HG02678 (cell line): ENCODE data around the gene APOBEC2.

ENCODE experiments used
- ATAC-seq: cut with Tn5 transposase; IDR thresholded peaks from one replicate; pipeline ENCODE4 v1.9.1; 2021; ENCODE audit warnings: mild to moderate bottlenecking, moderate library complexity; ENCODE audit not compliant: unreplicated experiment

APOBEC2 gene

GRCh38 chr6:41037107-41037900 lies 15.7 kb upstream of the APOBEC2 start:
- no peak for ATAC-seq

- ATAC-seq: no peak
Measured at GRCh38 chr6:41038205-41038604, 14.8 kb upstream of the APOBEC2 start.

DNA sequence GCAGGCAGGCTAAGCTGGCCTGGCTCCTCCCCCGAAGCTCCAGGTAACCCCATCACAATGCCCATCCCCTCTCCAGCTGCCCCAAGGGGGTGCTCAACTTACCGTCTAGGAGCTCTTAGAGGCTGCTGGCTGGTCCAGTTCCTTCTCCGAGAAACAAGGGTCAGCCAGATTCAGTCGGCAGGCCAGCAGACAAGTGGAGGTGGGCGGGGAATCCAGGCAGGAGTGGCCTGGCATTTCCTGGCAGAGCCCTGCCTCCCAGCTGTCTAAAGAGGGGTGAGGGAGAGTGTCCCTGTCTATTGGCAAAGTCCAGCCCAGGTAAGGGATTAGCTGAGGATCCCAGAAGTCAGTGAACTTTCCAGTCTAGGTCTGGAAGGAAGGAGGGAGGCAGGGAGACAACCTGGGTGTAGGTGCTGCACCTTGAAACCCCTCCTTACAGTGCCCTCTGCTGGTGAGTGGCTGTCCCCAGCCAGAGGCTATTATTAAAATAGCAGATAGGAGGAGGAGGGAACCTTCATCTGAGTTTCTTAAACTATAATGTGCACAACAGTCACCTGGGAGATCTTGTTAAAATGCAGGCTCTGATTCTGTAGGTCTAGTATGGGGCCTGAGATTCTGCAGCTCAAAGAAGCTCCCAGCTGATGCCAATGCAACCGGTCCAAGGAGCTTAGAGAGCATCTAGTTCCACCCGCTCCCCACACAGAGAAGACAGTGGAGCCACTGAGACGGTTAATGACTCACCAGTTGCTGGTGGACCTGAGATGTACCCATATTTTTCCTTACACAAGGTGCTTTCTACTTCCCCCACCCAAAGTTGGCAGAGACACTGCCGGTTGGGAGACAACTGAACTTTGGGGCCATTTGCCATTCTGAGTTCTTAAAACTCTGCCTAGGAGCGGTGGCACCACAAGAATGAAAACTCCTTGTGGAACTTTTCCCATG lies 13.7 kb upstream of the APOBEC2 start, which contains the start of gene UNC5CL:
Gene UNC5CL, minus strand, starts transcription at position 162 of the 939 bp plus-strand sequence. CDS start 4,147 bp downstream, outside the sequence.
- no peak for ATAC-seq

- no peak for ATAC-seq
Measured at GRCh38 chr6:41040101-41040939, 12.7 kb upstream of the APOBEC2 start.

DNA sequence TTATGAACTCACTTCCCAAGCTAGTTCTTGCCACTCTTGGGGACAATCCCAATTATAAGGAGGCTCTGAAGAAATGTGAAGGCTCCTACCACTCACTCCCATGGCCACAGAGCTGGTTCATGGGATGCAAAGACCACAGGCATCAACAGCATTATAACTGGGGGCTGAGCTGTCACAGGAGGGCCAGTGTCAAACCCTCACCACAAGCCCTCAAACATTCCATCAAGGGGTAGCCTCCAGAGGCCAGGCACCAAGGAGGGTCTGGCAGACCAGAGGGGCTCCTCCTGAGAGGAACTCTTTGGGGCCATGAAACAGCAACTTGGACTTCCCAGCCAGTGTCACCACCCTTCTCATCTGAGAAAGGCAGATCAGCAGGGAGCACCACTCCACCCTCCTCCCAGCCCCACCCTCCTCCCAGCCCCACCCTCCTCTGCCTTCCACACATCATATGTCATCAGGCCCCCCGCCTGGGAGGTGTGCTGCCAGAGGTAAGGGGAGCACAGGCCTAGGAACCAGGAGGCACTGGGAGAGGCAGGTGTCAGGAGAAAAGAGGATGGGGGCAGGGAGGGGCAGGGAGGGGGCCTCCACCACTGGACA lies 12.0 kb upstream of the APOBEC2 start:
- ATAC-seq: no peak

GRCh38 chr6:41042226-41043055 lies 10.6 kb upstream of the APOBEC2 start, which contains the start of gene TSPO2:
Gene TSPO2 (plus strand): TSS chr6:41042467. CDS start chr6:41042986, 519 bp downstream.
- no peak for ATAC-seq

GRCh38 chr6:41043151-41043550 lies 9.9 kb upstream of the APOBEC2 start:
- no peak for ATAC-seq

GRCh38 chr6:41045664-41046063 lies 7.3 kb upstream of the APOBEC2 start:
- ATAC-seq: no peak

DNA sequence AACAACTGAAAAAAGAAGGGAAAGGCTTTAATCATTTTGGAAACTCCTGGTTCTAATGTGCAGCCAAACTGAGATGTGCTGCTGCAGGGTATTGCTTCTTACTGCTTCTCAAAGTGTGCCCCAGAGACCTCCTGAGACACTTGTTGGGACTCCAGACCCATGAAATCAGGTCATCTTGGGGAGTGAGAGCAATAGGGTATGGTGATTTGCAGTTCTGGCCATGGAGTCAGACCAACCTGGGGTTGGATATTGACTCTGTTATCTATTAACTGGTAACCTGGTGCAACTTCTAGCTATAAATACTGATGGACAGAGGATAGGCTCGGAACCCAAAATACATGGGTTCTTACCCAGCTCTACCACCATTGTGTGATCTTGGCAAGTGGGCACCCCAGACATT lies 6.9 kb upstream of the APOBEC2 start:
- ATAC-seq: no peak

DNA sequence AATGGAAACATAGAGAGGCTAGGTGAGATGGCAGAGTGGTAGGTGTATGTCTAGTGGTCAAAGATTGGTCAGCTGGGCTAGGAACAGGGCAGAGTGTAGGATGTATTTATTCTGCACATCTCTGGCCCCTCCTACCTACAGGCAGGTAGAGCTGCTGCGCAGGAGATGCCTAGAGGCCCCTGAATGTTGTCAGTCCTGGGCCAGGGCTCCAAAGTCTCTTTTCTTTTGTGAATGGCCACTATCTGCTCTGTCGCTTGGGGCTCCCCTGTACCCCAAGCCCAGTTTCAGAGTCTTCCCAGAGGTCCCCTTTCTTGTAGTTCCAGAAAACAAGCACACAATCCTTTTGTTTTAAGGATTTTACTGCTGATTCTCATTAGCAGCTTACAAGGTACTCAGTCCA lies 5.7 kb upstream of the APOBEC2 start:
- ATAC-seq: no peak

GRCh38 chr6:41047745-41048732 lies 5.0 kb upstream of the APOBEC2 start:
- no peak for ATAC-seq

- ATAC-seq: no peak
Measured at GRCh38 chr6:41049521-41049920, 3.5 kb upstream of the APOBEC2 start.

DNA sequence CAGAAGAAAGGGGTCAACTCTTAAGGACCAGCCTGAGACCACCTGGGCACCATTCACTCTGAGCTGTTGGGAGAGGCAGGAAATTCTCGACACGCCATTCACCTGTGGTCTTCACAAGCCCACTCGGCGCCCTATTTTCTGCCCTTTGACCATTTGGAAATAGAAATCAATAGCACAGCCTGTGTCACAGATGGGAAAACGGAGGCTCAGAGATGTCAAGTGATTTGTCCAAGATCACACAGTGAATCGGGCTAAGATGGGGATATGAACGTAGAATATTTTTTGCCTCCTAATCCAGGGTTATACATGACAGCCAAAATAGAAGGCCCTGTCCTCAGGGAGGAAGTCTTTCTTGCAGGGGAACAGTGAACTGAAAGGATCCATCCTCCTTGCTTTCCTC lies 3.0 kb upstream of the APOBEC2 start:
- no peak for ATAC-seq

DNA sequence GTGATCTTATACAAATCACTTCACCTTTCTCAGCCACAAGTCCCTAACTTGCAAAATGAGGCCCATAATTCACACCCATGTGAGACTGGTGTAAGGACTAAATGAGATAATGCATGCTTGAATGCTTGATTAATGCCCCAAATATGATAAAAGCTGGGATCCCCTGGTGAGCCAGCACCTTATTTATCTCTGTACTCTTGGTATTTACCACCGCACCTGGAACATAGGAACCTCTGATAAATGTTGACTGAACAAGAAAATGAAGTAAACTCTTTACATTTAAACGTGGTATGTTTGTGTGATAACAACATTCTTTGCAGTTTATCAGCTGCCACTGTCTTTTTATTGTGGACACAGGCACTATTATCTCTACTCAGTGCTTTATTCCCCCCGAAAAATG lies 2.5 kb upstream of the APOBEC2 start:
- ATAC-seq: no peak

DNA sequence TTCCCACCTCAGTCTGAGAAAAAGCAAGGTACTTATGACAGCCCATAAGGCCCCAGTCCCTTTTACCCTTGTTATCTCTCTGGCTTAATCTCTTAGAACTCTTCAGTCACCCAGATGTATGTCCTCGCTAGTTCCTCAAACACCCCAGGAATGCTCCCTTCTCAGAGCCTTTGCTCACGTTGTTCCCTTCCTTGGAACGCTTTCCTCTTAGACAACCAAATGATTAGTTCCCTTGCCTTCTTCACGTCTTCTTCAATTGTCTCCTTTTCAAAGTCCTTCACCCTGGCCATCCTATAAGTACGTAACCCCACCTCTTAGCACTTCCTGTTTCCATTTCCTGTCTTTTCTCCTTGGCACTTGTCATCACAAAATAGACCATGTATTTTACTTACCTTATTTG lies 1.1 kb upstream of the APOBEC2 start:
- ATAC-seq: no peak

GRCh38 chr6:41054511-41054910 lies 1.5 kb downstream of the APOBEC2 start:
- no peak for ATAC-seq

- no peak for ATAC-seq
Measured at GRCh38 chr6:41055149-41055548, 2.1 kb downstream of the APOBEC2 start.

DNA sequence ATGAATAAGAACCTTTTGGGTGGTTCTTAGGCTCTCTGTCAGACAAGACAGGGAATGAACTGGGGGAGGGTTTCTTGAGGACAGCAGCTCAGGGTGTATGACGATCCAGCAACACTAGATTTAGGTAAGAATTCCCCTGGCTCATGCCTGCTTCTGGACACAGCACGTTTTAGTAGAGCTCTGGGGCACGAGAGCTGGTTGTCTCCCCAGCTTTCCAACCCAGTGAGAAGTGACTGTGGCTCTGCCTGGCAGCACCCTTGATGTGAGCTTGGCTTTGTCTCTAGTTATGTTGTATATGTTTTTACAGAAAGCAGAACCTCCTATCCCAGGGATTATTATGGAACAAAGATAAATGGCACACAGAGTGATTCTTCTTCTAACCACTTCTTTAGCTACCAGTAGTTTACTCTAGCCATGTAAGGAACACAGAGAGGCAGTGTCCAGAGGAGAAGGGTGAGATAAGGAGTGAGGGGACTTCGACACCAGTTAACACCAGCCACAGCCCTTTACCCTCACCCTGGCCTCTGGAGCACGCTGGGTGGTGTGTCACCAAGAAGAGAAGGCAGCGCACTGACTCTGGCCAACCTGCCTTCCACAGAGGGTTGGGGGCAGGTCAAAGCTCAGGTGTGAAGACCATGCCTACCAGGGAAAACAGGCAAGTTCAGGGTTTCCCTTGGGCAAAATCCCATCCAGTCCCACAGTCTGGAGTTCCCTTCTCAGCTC lies 3.9 kb downstream of the APOBEC2 start:
- ATAC-seq: no peak
